GM18517 (cell line): ENCODE measurements around the gene SETD6.
"Not testable (repeated sequence)": the region's sequence is repeated elsewhere in the genome, so short reads cannot be mapped to it uniquely, and the experiment has no call there.

Experiments
- ATAC-seq: cut with Tn5 transposase; IDR thresholded peaks from one replicate; pipeline ENCODE4 v1.9.1; 2021; ENCODE audit warnings: mild to moderate bottlenecking, moderate library complexity; ENCODE audit not compliant: unreplicated experiment

Gene SETD6

DNA sequence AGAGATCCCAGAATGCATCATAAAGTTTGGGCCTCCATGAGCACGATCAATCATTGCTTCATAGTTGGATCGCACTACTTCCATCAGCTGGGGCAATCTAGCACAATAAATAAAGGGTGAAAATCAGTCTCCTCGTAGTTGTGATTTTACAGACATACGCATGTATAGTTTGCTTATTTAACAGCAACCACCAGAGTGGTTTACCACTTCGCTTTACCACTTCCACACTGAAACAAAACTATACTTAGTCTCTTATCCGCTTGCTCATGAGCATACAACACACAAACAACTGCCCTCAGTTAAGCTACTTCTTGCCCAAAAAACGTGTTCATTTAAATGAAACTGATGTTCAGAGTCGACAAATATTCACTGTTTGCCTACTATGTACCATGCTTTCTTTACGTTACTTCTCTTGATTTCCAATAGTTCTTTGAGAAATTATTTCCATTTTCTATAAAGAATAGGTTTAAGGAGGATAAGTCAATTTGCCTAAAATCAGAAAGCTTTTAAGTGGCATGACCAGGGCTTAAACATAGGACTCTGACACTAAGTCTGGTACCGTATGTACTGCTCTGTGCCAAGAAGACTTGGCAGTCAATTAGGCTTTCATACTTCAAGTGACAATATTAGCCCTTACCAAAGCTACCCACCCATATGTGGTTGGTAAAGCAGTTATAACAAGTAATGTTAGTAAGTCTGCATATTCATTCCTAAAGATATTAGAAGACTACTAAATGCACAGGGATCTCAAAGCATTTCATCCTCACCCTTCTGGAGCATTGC lies 22.0 kb downstream of the SETD6 start:
- no peak for ATAC-seq

DNA sequence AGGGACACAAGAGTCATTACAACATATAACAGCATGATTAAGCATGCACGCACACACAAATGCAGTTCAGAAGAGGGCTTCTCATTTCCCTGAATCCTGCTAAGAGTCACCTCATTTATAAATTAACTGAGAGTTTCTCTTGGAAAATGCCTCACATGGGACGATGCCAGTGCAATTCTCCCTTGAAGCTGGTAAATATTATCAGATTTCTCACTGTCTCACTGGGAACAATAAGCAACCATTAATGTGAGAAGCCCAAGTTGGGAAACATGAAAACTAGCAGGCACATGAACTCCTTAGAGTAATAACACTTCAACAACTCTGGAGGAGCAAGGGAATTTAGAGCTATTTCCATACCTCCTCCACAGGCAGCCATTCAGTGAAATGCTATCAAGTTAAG lies 26.4 kb downstream of the SETD6 start:
- no peak for ATAC-seq

DNA sequence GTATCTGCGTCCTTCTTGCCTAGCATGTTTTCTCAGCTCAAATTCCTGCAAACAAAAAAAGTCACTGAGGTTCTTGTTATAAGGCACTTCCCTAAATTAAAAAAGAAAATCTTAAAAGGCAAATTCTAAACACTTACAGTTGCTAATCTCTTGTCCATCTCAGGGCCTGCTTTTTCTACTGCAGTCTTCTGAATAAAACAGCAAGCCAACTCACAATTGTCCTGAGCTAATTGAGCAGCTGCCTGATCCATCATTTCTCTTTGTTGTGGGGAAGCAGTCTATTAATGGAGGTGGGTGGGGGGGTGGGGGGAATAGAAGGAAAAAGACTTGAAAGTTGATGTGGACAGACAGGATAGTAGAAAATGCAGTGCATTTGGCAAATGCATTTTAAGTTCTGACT lies 27.0 kb downstream of the SETD6 start:
- no peak for ATAC-seq

DNA sequence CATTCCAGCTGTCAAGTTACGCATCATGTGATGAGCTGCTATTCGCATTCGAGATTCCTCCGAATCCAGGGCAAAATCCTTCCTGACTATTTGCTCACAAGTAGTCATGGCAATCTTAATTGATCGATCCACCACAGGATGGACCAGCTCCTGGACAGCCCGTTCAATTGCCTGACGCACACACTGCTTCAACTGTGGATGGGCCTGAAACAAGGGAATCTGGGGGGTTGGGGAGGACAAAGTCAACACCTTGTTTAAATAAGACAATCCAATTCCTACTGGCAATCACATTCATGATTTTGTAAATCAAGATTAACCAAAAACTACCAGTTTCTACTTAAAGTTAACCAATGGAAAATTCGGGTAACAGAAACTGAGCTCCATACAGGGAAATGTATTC lies 28.4 kb downstream of the SETD6 start:
- ATAC-seq = no peak

DNA sequence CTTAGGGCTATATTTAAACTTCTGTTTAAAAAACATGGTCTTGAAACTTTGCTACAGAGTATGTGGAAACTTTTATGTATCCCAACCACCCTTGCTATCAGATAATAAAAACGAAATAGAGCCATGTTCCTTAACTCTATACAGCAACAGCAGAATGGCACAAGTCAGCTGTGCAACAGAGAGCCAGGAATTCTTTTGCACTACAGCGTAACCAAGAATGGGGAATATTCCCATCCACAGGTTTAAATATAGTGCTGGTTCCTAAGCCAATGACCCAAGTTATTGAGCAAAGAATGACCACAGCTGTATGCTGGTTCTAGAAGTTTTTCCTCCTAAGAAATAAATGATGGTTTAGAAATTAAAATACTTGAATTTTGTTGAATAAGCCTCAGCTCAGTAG lies 33.1 kb downstream of the SETD6 start:
- no peak for ATAC-seq

DNA sequence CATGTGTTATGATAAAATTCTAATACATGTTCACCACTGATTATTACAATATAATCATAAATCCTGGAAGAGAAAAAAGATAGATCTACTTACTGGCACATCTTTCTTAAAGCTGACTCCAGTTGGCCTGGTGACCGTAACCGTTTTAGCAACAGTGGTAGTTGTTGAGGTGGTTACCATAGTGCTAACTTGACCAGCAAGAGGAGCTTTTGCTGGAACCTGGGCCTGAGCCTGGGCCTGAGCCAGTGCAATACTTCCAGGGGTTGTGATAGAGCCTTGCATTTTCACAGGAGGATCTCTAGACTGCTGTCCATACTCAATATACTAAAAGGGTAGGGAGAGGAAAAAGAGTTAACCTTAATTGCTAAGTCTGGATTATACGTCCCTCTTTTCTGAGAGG lies 36.2 kb downstream of the SETD6 start:
- no peak for ATAC-seq

DNA sequence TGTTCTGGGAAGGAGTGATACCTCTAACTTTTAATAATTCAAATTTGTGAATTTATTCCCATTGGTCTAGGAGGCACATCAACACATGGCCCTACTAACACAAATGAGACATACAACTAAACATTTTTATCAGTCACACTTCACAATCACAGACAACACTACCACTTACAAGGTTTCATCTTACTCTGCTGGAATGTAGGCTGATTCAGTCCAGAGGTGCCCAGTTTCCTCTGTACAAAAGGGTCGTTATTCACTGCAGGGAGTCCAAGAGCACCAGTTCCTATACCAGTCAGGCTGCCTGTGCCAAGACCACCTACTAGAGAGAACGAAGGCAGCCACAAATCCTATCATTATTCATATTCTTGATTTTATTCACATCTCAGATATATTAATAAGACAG lies 41.4 kb downstream of the SETD6 start:
- ATAC-seq = no peak

DNA sequence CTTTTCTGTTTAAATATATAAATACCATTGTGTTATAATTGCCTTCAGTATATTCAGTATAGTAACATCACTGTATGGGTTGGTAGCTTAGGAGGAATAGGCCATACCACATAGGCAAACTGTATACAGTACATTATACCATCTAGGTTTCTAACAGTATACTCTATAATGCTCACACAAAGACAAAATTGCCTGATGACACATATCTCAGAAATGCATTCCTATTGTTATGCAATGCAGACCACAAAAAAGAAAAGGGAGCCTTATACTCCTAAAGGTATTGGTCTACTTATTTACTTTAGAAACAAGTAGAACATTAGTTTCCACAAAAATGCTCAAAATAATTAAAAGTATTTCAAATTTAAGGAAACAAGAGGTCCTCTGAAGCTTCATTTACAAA lies 47.9 kb downstream of the SETD6 start:
- ATAC-seq = no peak

DNA sequence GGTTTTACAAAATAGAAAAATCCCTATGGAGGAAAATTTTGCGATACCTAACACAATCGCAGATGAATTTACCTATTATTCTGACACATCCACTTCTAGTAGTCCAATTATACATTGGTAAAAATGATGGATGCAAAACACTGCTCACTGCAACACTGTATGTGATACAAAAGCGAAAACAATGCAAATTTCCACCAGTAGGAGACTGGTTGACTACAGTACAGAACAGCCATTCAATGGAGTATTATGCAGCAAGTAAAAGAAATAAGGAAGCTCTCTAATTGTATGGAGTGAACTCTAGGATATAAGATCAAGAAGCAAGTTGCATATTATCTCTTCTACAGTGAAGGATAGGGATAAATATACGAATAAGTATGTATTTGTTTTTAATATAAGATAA lies 48.5 kb downstream of the SETD6 start:
- ATAC-seq = no peak

DNA sequence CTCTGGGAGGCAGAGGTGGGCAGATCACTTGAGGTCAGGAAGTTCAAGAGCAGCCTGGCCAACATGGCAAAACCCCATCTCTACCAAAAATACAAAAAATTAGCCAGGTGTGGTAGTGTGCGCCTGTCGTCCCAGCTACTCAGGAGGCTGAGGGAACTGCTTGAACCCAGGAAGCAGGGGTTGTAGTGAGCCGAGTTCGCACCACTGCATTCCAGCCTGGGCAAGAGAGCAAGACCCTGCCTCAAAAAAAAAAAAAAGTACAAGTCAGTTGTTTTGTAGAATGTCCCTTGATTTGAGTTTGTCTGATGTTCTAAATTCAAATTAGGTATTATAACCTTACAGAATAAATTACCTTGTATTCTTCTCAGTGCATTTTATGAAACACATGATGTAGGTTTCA lies 50.4 kb downstream of the SETD6 start:
- not testable (repeated sequence) for ATAC-seq
